ENCODE data around the gene HRG.

The HRG gene

DNA sequence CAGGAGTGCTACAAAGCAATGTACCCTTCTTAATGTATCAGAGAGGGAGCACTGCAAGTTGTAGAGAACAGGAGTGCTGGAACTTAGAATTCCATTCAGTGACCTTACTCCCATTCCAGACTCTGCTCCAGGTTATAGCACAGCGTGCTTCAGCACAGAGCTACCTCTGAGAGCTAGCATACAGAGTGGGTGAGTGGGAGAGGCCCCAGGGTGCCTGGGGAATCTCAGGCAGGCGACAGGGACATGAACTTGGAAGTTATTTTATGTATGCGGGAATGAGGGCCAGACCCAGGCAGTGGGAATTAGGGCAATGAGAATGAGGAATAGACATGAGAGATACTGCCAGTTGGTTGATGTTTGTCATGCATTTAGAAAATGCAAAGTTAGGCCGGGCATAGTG is 47.7 kb downstream of the HRG start:
- TF ChIP-seq TAF1 (IDR thresholded peaks at IDR 0.05; ENCODE audit: borderline replicate concordance, insufficient read depth, low read length), result no peak
- TF ChIP-seq POLR2AphosphoS5 (IDR thresholded peaks at IDR 0.05; ENCODE audit: low read depth, low read length), result no peak
- no peak for TF ChIP-seq FOXP2 (optimal IDR thresholded peaks at IDR 0.05; ENCODE audit: borderline replicate concordance, extremely low read depth, extremely low read length, insufficient read depth)
- TF ChIP-seq, protein P1, sequence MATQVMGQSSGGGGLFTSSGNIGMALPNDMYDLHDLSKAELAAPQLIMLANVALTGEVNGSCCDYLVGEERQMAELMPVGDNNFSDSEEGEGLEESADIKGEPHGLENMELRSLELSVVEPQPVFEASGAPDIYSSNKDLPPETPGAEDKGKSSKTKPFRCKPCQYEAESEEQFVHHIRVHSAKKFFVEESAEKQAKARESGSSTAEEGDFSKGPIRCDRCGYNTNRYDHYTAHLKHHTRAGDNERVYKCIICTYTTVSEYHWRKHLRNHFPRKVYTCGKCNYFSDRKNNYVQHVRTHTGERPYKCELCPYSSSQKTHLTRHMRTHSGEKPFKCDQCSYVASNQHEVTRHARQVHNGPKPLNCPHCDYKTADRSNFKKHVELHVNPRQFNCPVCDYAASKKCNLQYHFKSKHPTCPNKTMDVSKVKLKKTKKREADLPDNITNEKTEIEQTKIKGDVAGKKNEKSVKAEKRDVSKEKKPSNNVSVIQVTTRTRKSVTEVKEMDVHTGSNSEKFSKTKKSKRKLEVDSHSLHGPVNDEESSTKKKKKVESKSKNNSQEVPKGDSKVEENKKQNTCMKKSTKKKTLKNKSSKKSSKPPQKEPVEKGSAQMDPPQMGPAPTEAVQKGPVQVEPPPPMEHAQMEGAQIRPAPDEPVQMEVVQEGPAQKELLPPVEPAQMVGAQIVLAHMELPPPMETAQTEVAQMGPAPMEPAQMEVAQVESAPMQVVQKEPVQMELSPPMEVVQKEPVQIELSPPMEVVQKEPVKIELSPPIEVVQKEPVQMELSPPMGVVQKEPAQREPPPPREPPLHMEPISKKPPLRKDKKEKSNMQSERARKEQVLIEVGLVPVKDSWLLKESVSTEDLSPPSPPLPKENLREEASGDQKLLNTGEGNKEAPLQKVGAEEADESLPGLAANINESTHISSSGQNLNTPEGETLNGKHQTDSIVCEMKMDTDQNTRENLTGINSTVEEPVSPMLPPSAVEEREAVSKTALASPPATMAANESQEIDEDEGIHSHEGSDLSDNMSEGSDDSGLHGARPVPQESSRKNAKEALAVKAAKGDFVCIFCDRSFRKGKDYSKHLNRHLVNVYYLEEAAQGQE (IDR thresholded peaks at IDR 0.05; ENCODE audit: insufficient read depth in 1 of 2, low read depth in 2 of 2, low read length in 2 of 2), result no peak
- no peak for TF ChIP-seq SIN3A (IDR thresholded peaks at IDR 0.05; ENCODE audit: borderline replicate concordance, insufficient read depth, low read length)

DNA sequence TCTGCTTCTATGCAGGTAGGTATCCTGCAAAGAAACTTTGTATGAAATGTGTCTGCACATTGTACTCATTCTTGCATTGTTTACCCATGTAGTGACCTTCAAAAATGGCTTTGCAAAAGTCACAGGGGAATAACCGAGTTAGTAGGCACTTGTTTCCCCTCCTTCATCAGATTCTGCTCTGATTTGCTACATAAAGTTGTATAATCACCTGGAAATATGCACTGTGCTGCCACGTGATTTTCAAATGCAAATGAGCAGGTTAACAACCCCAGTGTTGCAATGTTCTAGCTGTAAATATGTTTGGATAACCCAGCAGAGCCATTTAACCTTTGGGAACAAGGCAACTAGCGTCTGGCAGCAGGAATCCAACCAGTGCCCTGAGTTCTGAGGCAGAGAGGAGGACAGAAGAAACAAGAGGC is 51.2 kb downstream of the HRG start, which contains the start of gene KNG1:
Gene KNG1, plus strand, starts transcription at position 321 of the 419 bp plus-strand sequence. CDS start 184 bp downstream, outside the sequence.
- TF ChIP-seq FOXP2 (optimal IDR thresholded peaks at IDR 0.05; ENCODE audit: borderline replicate concordance, extremely low read depth, extremely low read length, insufficient read depth), result no peak

DNA sequence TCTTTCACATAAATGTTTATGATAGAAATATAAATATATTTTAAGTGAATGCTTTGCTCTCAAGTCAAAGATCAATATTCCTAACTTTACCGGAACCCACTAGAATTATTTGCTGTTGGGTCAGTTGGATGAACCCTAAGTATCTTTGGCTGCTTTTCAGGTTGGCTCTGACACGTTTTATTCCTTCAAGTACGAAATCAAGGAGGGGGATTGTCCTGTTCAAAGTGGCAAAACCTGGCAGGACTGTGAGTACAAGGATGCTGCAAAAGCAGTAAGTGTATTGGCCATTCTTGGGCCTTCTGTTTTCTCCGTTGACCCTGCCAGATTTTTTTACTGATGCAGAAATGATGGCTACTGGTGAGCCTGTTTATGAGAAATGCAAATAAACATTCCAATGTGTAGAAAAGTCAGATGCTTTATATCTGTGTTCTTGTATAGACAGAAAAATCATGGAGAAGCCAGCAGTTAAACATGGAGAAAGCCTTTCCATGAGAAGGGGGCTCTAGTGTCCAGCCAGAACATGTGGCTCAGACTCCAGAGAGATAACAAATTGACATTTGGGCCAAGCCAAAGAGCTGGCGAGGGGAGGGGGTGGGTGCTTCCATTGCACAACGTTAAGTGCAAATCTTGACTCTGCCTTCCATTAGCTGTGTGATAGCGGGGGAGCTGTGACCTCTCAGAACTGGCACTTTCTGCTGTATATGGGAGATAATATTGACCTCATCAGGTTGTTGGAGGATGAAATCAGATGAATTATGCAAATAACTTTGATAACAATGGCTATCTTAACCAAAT is 54.3 kb downstream of the HRG start:
- TF ChIP-seq, protein P1 (IDR thresholded peaks at IDR 0.05; ENCODE audit: insufficient read depth in 1 of 2, low read depth in 2 of 2, low read length in 2 of 2), result no peak
- TF ChIP-seq POLR2AphosphoS5 (IDR thresholded peaks at IDR 0.05; ENCODE audit: low read depth, low read length), result no peak
- no peak for TF ChIP-seq FOXP2 (optimal IDR thresholded peaks at IDR 0.05; ENCODE audit: borderline replicate concordance, extremely low read depth, extremely low read length, insufficient read depth)
- TF ChIP-seq SIN3A (IDR thresholded peaks at IDR 0.05; ENCODE audit: borderline replicate concordance, insufficient read depth, low read length), result no peak
- no peak for TF ChIP-seq TAF1 (IDR thresholded peaks at IDR 0.05; ENCODE audit: borderline replicate concordance, insufficient read depth, low read length)

DNA sequence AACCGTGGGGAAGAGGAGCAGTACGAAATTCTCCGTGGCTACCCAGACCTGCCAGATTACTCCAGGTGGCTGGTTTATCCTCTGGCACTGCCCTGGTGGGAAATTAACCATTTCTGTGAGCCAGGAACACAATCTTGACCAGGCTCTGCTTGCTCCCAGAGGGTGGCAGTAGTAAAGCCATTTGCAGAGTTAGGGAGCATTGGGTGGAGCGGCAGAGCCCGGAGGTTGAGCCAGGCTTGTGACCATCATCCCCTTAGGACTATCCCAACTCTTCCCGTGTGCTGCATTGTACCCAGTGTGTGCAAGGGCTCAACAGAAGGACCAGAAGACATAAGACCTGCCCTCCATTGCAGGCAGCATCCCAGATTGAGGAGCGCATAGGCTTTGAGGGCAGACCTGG is 56.6 kb downstream of the HRG start:
- TF ChIP-seq, protein P1 (IDR thresholded peaks at IDR 0.05; ENCODE audit: insufficient read depth in 1 of 2, low read depth in 2 of 2, low read length in 2 of 2), result no peak
- no peak for TF ChIP-seq FOXP2 (optimal IDR thresholded peaks at IDR 0.05; ENCODE audit: borderline replicate concordance, extremely low read depth, extremely low read length, insufficient read depth)
- no peak for TF ChIP-seq SIN3A (IDR thresholded peaks at IDR 0.05; ENCODE audit: borderline replicate concordance, insufficient read depth, low read length)
- no peak for TF ChIP-seq TAF1 (IDR thresholded peaks at IDR 0.05; ENCODE audit: borderline replicate concordance, insufficient read depth, low read length)
- no peak for TF ChIP-seq POLR2AphosphoS5 (IDR thresholded peaks at IDR 0.05; ENCODE audit: low read depth, low read length)

DNA sequence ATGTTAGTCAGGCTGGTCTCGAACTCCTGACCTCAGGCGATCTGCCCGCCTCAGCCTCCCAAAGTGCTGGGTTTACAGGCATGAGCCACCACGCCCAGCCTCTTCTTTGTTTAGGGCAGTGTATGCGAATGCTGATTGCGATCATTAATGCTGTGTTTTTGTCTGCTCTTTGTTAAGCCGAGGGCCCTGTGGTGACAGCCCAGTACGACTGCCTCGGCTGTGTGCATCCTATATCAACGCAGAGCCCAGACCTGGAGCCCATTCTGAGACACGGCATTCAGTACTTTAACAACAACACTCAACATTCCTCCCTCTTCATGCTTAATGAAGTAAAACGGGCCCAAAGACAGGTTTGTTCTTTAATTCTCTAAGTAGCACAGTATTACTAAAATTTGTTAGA is 59.1 kb downstream of the HRG start:
- TF ChIP-seq, protein P1 (IDR thresholded peaks at IDR 0.05; ENCODE audit: insufficient read depth in 1 of 2, low read depth in 2 of 2, low read length in 2 of 2), result no peak
- no peak for TF ChIP-seq POLR2AphosphoS5 (IDR thresholded peaks at IDR 0.05; ENCODE audit: low read depth, low read length)
- no peak for TF ChIP-seq TAF1 (IDR thresholded peaks at IDR 0.05; ENCODE audit: borderline replicate concordance, insufficient read depth, low read length)
- TF ChIP-seq FOXP2 (optimal IDR thresholded peaks at IDR 0.05; ENCODE audit: borderline replicate concordance, extremely low read depth, extremely low read length, insufficient read depth), result no peak
- no peak for TF ChIP-seq SIN3A (IDR thresholded peaks at IDR 0.05; ENCODE audit: borderline replicate concordance, insufficient read depth, low read length)

Data from PFSK-1 (cell line).